Head of caudate nucleus (tissue), 42 donors: Measurements from ENCODE around the gene COL26A1.
A peak's percentile ranks its signal among the peaks of the same experiment; 100 is the strongest.
"Not testable (repeated sequence)": the region's sequence is repeated elsewhere in the genome, so short reads cannot be mapped to it uniquely, and the experiment has no call there.

Experiments
- DNase-seq, 42 donors: peaks; one replicate each; pipeline versions ENCODE4 v3.0.0 to v3.0.0-alpha.2; 2020 to 2021; ENCODE audit warnings: mixed read lengths in 7 of 42
- intact Hi-C: fragments of 100-400 bp; cut with DNase I; formaldehyde crosslinking; loops from one replicate; pipeline ENCODE4 v1.15.0; 2022

Gene COL26A1

GRCh38 chr7:101597941-101598340 lies 235.3 kb downstream of the COL26A1 start:
- DNase-seq, result no peak
- intact Hi-C loops, result no loop called here

- no peak for DNase-seq
- intact Hi-C loops, result no loop called here
Measured at GRCh38 chr7:101598422-101598985, 235.8 kb downstream of the COL26A1 start.

GRCh38 chr7:101598986-101599771 lies 236.5 kb downstream of the COL26A1 start:
- no peak for DNase-seq

GRCh38 chr7:101599787-101600186 lies 237.1 kb downstream of the COL26A1 start:
- intact Hi-C loops, result no loop called here
- no peak for DNase-seq

More at GRCh38 chr7:101598986-101599771, 236.5 kb downstream of the COL26A1 start:
- intact Hi-C loops, result no loop called here

GRCh38 chr7:101602082-101602481 lies 239.4 kb downstream of the COL26A1 start:
- intact Hi-C loops, result no loop called here
- DNase-seq, result no peak

- DNase-seq, result peak; percentile 50 to 88 (median 78)
- intact Hi-C loops, result no loop called here
Measured at GRCh38 chr7:101602484-101603241, 240.0 kb downstream of the COL26A1 start.

GRCh38 chr7:101604331-101604933 lies 241.8 kb downstream of the COL26A1 start:
- intact Hi-C loops, result no loop called here
- no peak for DNase-seq

- intact Hi-C loops, DNase-seq: not testable (repeated sequence)
Measured at GRCh38 chr7:101604934-101605332, 242.3 kb downstream of the COL26A1 start.

- intact Hi-C loops, result no loop called here
- no peak for DNase-seq
Measured at GRCh38 chr7:101605611-101606497, 243.2 kb downstream of the COL26A1 start.

- DNase-seq, result no peak
- intact Hi-C loops, result no loop called here
Measured at GRCh38 chr7:101606498-101606923, 243.8 kb downstream of the COL26A1 start.
